BLaER1 treated with 17β-estradiol and CSF1 and Interleukin-3, amounts not matched to agents 10 nM and 100 nM (cell line): ENCODE data around the gene SLC44A3.

Experiments
- H3K27ac ChIP-seq, 11 experiments: shearing (Covaris generic); formaldehyde crosslinking; 2 replicates each; pipeline ENCODE4 v1.8.1; 2022
- H3K27me3 ChIP-seq, 11 experiments: shearing (Covaris generic); formaldehyde crosslinking; 2 replicates each; pipeline ENCODE4 v1.8.1; 2022
- H3K36me3 ChIP-seq, 11 experiments: shearing (Covaris generic); formaldehyde crosslinking; 2 replicates each; pipeline ENCODE4 v1.8.1; 2022
- H3K4me1 ChIP-seq, 10 experiments: shearing (Covaris generic); formaldehyde crosslinking; 2 replicates each; pipeline ENCODE4 v1.8.1; 2022
- H3K4me2 ChIP-seq, 11 experiments: shearing (Covaris generic); formaldehyde crosslinking; 2 replicates each; pipeline ENCODE4 v1.8.1; 2022
- H3K4me3 ChIP-seq, 10 experiments: shearing (Covaris generic); formaldehyde crosslinking; 2 replicates each; pipeline ENCODE4 v1.8.1; 2022
- H3K9ac ChIP-seq, 11 experiments: shearing (Covaris generic); formaldehyde crosslinking; 2 replicates each; pipeline ENCODE4 v1.8.1; 2022
- H3K9me3 ChIP-seq, 11 experiments: shearing (Covaris generic); formaldehyde crosslinking; replicated peaks in 1 of 11; 2 replicates each; pipeline ENCODE4 v1.8.1; 2022
- H4K20me1 ChIP-seq, 11 experiments: shearing (Covaris generic); formaldehyde crosslinking; 2 replicates each; pipeline ENCODE4 v1.8.1; 2022
- Cebpa-rat ChIP-seq, 11 experiments: shearing (Covaris generic); IDR thresholded peaks; 2 replicates each; pipeline ENCODE4 v1.8.1; 2022

Gene SLC44A3

GRCh38 chr1:94878329-94878728, 58.2 kb downstream of the SLC44A3 start:
- H3K4me1 ChIP-seq: peaks cover 0 to 6% (median 0%) of the 10 kb centered on the region in 10 experiments; a peak in 4 of 20 replicates
- no peak overlapping the region for H3K4me2 ChIP-seq
- H3K4me3 ChIP-seq: no peak overlapping the region
- no peak overlapping the region for H3K27ac ChIP-seq
- H3K36me3 ChIP-seq: no peaks in the 10 kb centered on the region
- H3K9ac ChIP-seq: no peak overlapping the region
- no peak for TF ChIP-seq Cebpa-rat (IDR thresholded peaks at IDR 0.05)
- no peaks in the 10 kb centered on the region for H4K20me1 ChIP-seq
- H3K27me3 ChIP-seq: no peaks in the 10 kb centered on the region
- peaks cover 0 to 4% (median 0%) of the 10 kb centered on the region in 11 experiments; a peak in 1 of 22 replicates for H3K9me3 ChIP-seq

GRCh38 chr1:94883691-94884090, 63.5 kb downstream of the SLC44A3 start:
- Histone ChIP-seq H3K4me1 (peaks cover 0 to 15% (median 7%) of the 10 kb centered on the region in 10 experiments; a peak in 10 of 20 replicates), H3K27ac (no peak overlapping the region), H3K9me3 (no peaks in the 10 kb centered on the region), H3K9ac (peak overlapping the region in 1 of 11 experiments; percentile 25; a peak in 1 of 22 replicates), H4K20me1 (no peaks in the 10 kb centered on the region), H3K27me3 (no peaks in the 10 kb centered on the region), H3K4me2 (peak overlapping the region; percentile 27 to 60 (median 39); a peak in 18 of 22 replicates), H3K36me3 (no peaks in the 10 kb centered on the region), H3K4me3 (no peak overlapping the region)
- TF ChIP-seq Cebpa-rat (IDR thresholded peaks at IDR 0.05): no peak

GRCh38 chr1:94884106-94884505, 63.9 kb downstream of the SLC44A3 start:
- H3K27me3 ChIP-seq: no peaks in the 10 kb centered on the region
- peaks cover 0 to 15% (median 7%) of the 10 kb centered on the region in 10 experiments; a peak in 10 of 20 replicates for H3K4me1 ChIP-seq
- H3K4me2 ChIP-seq: peak overlapping the region in 9 of 11 experiments; percentile 27 to 60 (median 38); a peak in 11 of 22 replicates
- no peak overlapping the region for H3K27ac ChIP-seq
- TF ChIP-seq Cebpa-rat (IDR thresholded peaks at IDR 0.05): no peak
- H3K9ac ChIP-seq: no peak overlapping the region
- H3K36me3 ChIP-seq: no peaks in the 10 kb centered on the region
- H4K20me1 ChIP-seq: no peaks in the 10 kb centered on the region
- no peaks in the 10 kb centered on the region for H3K9me3 ChIP-seq
- no peak overlapping the region for H3K4me3 ChIP-seq

- Histone ChIP-seq H3K27me3 (no peaks in the 10 kb centered on the region), H4K20me1 (no peaks in the 10 kb centered on the region), H3K36me3 (no peaks in the 10 kb centered on the region), H3K4me1 (peaks cover 0 to 15% (median 7%) of the 10 kb centered on the region in 10 experiments; a peak in 10 of 20 replicates), H3K9me3 (no peaks in the 10 kb centered on the region), H3K27ac (no peak overlapping the region), H3K9ac (no peak overlapping the region), H3K4me2 (no peak overlapping the region), H3K4me3 (no peak overlapping the region)
- TF ChIP-seq Cebpa-rat (IDR thresholded peaks at IDR 0.05): no peak
Observed at GRCh38 chr1:94884507-94884906, 64.3 kb downstream of the SLC44A3 start.

- Histone ChIP-seq H3K36me3 (peaks cover 0 to 5% (median 0%) of the 10 kb centered on the region in 11 experiments; a peak in 1 of 22 replicates), H4K20me1 (no peaks in the 10 kb centered on the region), H3K4me3 (no peak overlapping the region), H3K27me3 (no peaks in the 10 kb centered on the region), H3K9ac (no peak overlapping the region), H3K4me2 (no peak overlapping the region), H3K4me1 (peaks cover 0 to 15% (median 7%) of the 10 kb centered on the region in 10 experiments; a peak in 10 of 20 replicates), H3K9me3 (no peaks in the 10 kb centered on the region), H3K27ac (no peak overlapping the region)
- TF ChIP-seq Cebpa-rat (IDR thresholded peaks at IDR 0.05): no peak
Observed at GRCh38 chr1:94886361-94886760, 66.2 kb downstream of the SLC44A3 start.

GRCh38 chr1:94887106-94887505, 66.9 kb downstream of the SLC44A3 start:
- TF ChIP-seq Cebpa-rat (IDR thresholded peaks at IDR 0.05): no peak
- Histone ChIP-seq H3K4me3 (no peak overlapping the region), H3K36me3 (peaks cover 0 to 5% (median 0%) of the 10 kb centered on the region in 11 experiments; a peak in 1 of 22 replicates), H3K9ac (no peak overlapping the region), H3K4me2 (no peak overlapping the region), H3K9me3 (no peaks in the 10 kb centered on the region), H3K4me1 (peaks cover 0 to 15% (median 7%) of the 10 kb centered on the region in 10 experiments; a peak in 10 of 20 replicates), H3K27me3 (no peaks in the 10 kb centered on the region), H4K20me1 (no peaks in the 10 kb centered on the region), H3K27ac (no peak overlapping the region)

GRCh38 chr1:94887603-94888171, 67.5 kb downstream of the SLC44A3 start:
- H3K4me1 ChIP-seq: peaks cover 0 to 15% (median 7%) of the 10 kb centered on the region in 10 experiments; a peak in 10 of 20 replicates
- no peaks in the 10 kb centered on the region for H3K9me3 ChIP-seq
- no peak overlapping the region for H3K27ac ChIP-seq
- H4K20me1 ChIP-seq: no peaks in the 10 kb centered on the region
- TF ChIP-seq Cebpa-rat (IDR thresholded peaks at IDR 0.05): no peak
- no peak overlapping the region for H3K4me2 ChIP-seq
- no peak overlapping the region for H3K4me3 ChIP-seq
- H3K27me3 ChIP-seq: no peaks in the 10 kb centered on the region
- H3K36me3 ChIP-seq: peaks cover 0 to 5% (median 0%) of the 10 kb centered on the region in 11 experiments; a peak in 1 of 22 replicates
- no peak overlapping the region for H3K9ac ChIP-seq

- Histone ChIP-seq H3K9me3 (no peaks in the 10 kb centered on the region), H4K20me1 (no peaks in the 10 kb centered on the region), H3K9ac (no peak overlapping the region), H3K27me3 (no peaks in the 10 kb centered on the region), H3K4me2 (no peak overlapping the region), H3K36me3 (peaks cover 0 to 7% (median 0%) of the 10 kb centered on the region in 11 experiments; a peak in 1 of 22 replicates), H3K27ac (no peak overlapping the region), H3K4me1 (peaks cover 0 to 11% (median 7%) of the 10 kb centered on the region in 10 experiments; a peak in 10 of 20 replicates), H3K4me3 (no peak overlapping the region)
- TF ChIP-seq Cebpa-rat (IDR thresholded peaks at IDR 0.05): no peak
Observed at GRCh38 chr1:94888201-94888600, 68.0 kb downstream of the SLC44A3 start.

- H3K9me3 ChIP-seq: no peaks in the 10 kb centered on the region
- TF ChIP-seq Cebpa-rat (IDR thresholded peaks at IDR 0.05): no peak
- H3K36me3 ChIP-seq: peaks cover under 1 to 42% (median 24%) of the 10 kb centered on the region in 11 experiments; a peak in 15 of 22 replicates
- H3K27ac ChIP-seq: no peak overlapping the region
- no peak overlapping the region for H3K4me3 ChIP-seq
- no peaks in the 10 kb centered on the region for H3K27me3 ChIP-seq
- no peaks in the 10 kb centered on the region for H4K20me1 ChIP-seq
- H3K9ac ChIP-seq: no peak overlapping the region
- H3K4me1 ChIP-seq: no peaks in the 10 kb centered on the region
- no peak overlapping the region for H3K4me2 ChIP-seq
Observed at GRCh38 chr1:94892604-94893254, 72.6 kb downstream of the SLC44A3 start.
